ENCODE results near the gene SLC25A30.

- TF ChIP-seq CTCF (IDR thresholded peaks at IDR 0.05; ENCODE audit: low read depth, low read length) = no peak
- TF ChIP-seq EZH2phosphoT487 (IDR thresholded peaks at IDR 0.05; ENCODE audit: low read depth) = no peak
Measured at GRCh38 chr13:45385320-45385719, 32.9 kb downstream of the SLC25A30 start.
